ENCODE measurements around the gene EPHB2. TPM values are rescaled to one million over a fixed set of nuclear protein-coding genes. Genes with fewer than 3 reads are reported as not detected.

EPHB2 gene
- total and polyA plus RNA-seq, 2 of the 13 experiments (the other 11 are each of a cell fraction or from before 2014, with no cell fraction given), result 0.03 to 0.11 TPM

DNA sequence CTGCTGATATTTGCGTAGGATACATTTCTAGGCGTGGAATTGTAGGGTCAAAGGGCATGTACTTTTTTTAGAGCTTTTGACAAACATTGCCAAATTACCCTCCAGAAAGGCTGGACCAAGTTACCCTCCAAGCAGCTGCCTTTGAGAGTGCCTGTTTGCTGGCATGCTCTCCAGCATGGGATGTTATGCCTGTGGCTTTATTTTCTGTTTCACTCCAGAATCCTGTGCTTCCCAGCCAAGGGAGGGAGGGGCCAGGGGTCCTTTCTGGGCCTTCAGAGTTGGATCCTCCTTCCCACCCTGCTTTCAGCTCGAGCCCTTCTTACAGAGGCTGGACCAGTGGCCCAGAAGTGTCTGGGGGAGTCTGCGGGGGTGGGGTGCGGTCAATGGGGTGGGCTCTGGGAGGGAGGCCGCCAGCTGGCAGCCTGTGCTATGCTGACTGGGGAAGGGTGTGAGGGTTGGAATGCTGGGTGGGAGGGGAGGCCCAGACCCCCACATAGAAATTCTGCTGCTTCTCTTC, 81.2 kb downstream of the EPHB2 start:
- Histone ChIP-seq H4K20me1 (ENCODE audit: insufficient read depth, low read length) (no peaks in the 10 kb centered on the region), H3K9ac (ENCODE audit: insufficient read depth, low read depth, low read length) (no peak overlapping the region), H3K36me3 (replicated peaks in 1 of 2; ENCODE audit: control insufficient read depth in 1 of 2, insufficient read depth in 2 of 2, low read length in 2 of 2) (no peaks in the 10 kb centered on the region), H3K4me1 (ENCODE audit: insufficient read depth, low read length) (peaks cover 15% of the 10 kb centered on the region), H3K4me2 (ENCODE audit: low read depth, low read length) (no peak overlapping the region), H3K79me2 (ENCODE audit: insufficient read depth, low read length) (no peaks in the 10 kb centered on the region), H3K9me3 (ENCODE audit: low read length) (no peaks in the 10 kb centered on the region), H2AFZ (ENCODE audit: low read length) (no peak overlapping the region), H3K27me3 (ENCODE audit: control insufficient read depth in 1 of 2, insufficient read depth in 2 of 2, low read length in 2 of 2) (peaks cover 3 to 9% of the 10 kb centered on the region in 2 experiments; a peak in 3 of 5 replicates), H3K4me3 (replicated peaks in 1 of 3; ENCODE audit: insufficient read depth in 1 of 3, low read depth in 2 of 3, low read length in 3 of 3) (no peak overlapping the region), H3K27ac (ENCODE audit: extremely low read length, insufficient read depth, low read length) (no peak overlapping the region)
- CTCF ChIA-PET (ENCODE audit: low intra/inter-chr PET ratio, low total read pairs), result no interaction called here
- 0% methylated on average over 3 of the region's 6 CpGs for WGBS (ENCODE audit: low lambda C conversion rate)
- peak; percentile 28; the same call in 1 of the 3 replicates for ATAC-seq
- in situ Hi-C loops (cut with HindIII; ENCODE audit: extremely low pct_ligation_motif_present, low pct_unique_long_range_greater_than_20kb) (no loop called here), intact Hi-C loops (cut with micrococcal nuclease; ENCODE audit: unreplicated experiment) (no loop called here)
- no TSS peak for BruUV-seq (replicated peaks)
- POLR2A ChIA-PET, result no interaction called here
- FAIRE-seq, result no peak
- DNase-seq (ENCODE audit: low spot score), result peak; percentile 40
- TF ChIP-seq DPF2 (CRISPR knock-in tag; IDR thresholded peaks at IDR 0.05; ENCODE audit: borderline replicate concordance, low read depth) (no peak), HOXA9 (CRISPR knock-in tag; IDR thresholded peaks at IDR 0.05; ENCODE audit: borderline replicate concordance) (no peak), GABPB1 (CRISPR knock-in tag; IDR thresholded peaks at IDR 0.05) (no peak), ZBTB20 (CRISPR knock-in tag; IDR thresholded peaks at IDR 0.05; ENCODE audit: borderline replicate concordance, low read depth) (no peak), IRF2 (CRISPR knock-in tag; IDR thresholded peaks at IDR 0.05) (no peak), ZNF20 (CRISPR knock-in tag; IDR thresholded peaks at IDR 0.05) (no peak), ZFYVE20 (CRISPR knock-in tag; IDR thresholded peaks at IDR 0.05; ENCODE audit: borderline replicate concordance, low read depth) (no peak), POLR2AphosphoS2 (IDR thresholded peaks at IDR 0.05; ENCODE audit: low read depth, low read length) (no peak), FOXA1 (IDR thresholded peaks at IDR 0.05) (no peak), FOXA1 (CRISPR knock-in tag; IDR thresholded peaks at IDR 0.05) (no peak), FOXC1 (CRISPR knock-in tag; IDR thresholded peaks at IDR 0.05; ENCODE audit: borderline replicate concordance) (no peak), CCDC6 (CRISPR knock-in tag; IDR thresholded peaks at IDR 0.05) (no peak), MAFK (conservative IDR thresholded peaks at IDR 0.05 in 1 of 2, IDR thresholded peaks at IDR 0.05 in 1 of 2; ENCODE audit: low read length in 2 of 2) (no peak), MEIS1 (CRISPR knock-in tag; IDR thresholded peaks at IDR 0.05; ENCODE audit: borderline replicate concordance) (no peak), ZNF792 (CRISPR knock-in tag; IDR thresholded peaks at IDR 0.05) (no peak), ZNF781 (CRISPR knock-in tag; IDR thresholded peaks at IDR 0.05; ENCODE audit: borderline replicate concordance, not compliant biosample characterization) (no peak), BHLHE40 (IDR thresholded peaks at IDR 0.05; ENCODE audit: low read length) (no peak), ZNF674 (CRISPR knock-in tag; IDR thresholded peaks at IDR 0.05; ENCODE audit: low read depth) (no peak), ZNF678 (CRISPR knock-in tag; IDR thresholded peaks at IDR 0.05) (no peak), ZNF350 (CRISPR knock-in tag; IDR thresholded peaks at IDR 0.05; ENCODE audit: borderline replicate concordance, low read depth) (no peak)
- TF ChIP-seq, protein P1, sequence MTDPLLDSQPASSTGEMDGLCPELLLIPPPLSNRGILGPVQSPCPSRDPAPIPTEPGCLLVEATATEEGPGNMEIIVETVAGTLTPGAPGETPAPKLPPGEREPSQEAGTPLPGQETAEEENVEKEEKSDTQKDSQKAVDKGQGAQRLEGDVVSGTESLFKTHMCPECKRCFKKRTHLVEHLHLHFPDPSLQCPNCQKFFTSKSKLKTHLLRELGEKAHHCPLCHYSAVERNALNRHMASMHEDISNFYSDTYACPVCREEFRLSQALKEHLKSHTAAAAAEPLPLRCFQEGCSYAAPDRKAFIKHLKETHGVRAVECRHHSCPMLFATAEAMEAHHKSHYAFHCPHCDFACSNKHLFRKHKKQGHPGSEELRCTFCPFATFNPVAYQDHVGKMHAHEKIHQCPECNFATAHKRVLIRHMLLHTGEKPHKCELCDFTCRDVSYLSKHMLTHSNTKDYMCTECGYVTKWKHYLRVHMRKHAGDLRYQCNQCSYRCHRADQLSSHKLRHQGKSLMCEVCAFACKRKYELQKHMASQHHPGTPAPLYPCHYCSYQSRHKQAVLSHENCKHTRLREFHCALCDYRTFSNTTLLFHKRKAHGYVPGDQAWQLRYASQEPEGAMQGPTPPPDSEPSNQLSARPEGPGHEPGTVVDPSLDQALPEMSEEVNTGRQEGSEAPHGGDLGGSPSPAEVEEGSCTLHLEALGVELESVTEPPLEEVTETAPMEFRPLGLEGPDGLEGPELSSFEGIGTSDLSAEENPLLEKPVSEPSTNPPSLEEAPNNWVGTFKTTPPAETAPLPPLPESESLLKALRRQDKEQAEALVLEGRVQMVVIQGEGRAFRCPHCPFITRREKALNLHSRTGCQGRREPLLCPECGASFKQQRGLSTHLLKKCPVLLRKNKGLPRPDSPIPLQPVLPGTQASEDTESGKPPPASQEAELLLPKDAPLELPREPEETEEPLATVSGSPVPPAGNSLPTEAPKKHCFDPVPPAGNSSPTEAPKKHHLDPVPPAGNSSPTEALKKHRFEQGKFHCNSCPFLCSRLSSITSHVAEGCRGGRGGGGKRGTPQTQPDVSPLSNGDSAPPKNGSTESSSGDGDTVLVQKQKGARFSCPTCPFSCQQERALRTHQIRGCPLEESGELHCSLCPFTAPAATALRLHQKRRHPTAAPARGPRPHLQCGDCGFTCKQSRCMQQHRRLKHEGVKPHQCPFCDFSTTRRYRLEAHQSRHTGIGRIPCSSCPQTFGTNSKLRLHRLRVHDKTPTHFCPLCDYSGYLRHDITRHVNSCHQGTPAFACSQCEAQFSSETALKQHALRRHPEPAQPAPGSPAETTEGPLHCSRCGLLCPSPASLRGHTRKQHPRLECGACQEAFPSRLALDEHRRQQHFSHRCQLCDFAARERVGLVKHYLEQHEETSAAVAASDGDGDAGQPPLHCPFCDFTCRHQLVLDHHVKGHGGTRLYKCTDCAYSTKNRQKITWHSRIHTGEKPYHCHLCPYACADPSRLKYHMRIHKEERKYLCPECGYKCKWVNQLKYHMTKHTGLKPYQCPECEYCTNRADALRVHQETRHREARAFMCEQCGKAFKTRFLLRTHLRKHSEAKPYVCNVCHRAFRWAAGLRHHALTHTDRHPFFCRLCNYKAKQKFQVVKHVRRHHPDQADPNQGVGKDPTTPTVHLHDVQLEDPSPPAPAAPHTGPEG (CRISPR knock-in tag; IDR thresholded peaks at IDR 0.05), result no peak

Measured in HepG2 (cell line).